ENCODE measurements around the gene CNST. TPM values are rescaled to one million over a fixed set of nuclear protein-coding genes. Genes with fewer than 3 reads are reported as not detected.
A peak's percentile ranks its signal among the peaks of the same experiment; 100 is the strongest.
"Not testable (repeated sequence)": the region's sequence is repeated elsewhere in the genome, so short reads cannot be mapped to it uniquely, and the experiment has no call there.

Gene CNST
- total RNA-seq, 2 experiments from 2014 or later = 32.8 to 36.7 TPM

DNA sequence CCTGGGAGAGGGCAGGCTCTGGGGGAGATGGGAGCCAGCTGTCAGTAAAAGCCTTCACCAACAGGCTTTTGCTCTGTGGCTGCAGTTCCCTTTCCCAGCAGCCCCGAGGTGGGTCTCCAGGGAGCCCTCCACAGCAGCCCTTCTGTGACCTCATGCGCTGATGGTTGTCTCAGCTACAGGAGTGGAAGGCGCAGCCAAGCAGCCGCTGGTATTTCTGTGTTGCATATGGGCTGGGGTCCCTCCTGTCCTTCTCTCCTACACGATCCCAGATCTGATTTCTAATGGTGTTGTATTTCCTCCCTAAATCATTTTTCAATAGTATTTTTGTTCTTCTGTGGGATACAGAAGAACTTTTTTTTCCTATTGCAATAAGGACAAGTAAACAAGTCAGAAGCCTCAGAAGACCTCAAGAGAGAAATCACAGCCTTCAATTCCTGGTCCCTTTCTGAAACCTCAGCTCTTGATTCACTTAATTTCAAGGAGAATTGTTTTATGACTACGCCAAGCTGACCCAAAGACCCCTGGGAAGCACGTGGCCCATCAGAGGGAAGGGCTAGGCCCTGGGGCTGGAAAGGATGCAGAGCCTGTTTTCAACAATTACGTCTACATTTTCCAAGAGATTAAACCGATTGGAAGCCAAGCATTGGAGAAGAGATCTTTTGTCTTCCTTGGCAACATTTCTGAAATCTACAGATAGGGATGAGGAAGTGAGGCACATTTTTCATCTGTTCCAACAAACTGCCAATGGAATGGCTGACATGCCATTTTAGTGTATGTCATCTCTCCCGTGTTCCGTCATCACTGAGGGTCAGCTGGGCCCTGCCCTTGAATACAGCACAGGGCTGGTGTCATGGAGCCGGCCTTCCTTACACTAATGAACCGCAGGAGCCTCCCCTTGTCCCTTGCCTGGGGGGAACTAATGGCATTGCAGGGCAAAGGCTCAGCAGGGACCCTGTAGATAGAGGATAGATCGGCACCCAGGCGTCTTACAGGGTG, 115.9 kb downstream of the CNST start:
- ChIA-PET CTCF (interaction anchor here (1.0 to 1.5 kb wide), 3 partner anchors 8 to 184 kb away, joined by 3 to 4 read pairs (median 4); no protein-coding TSS in a partner anchor), POLR2A (no interaction called here)
- no peak for DNase-seq
- Mint-ChIP-seq H3K27ac (no peak overlapping the region), H3K27me3 (no peaks in the 10 kb centered on the region), H3K36me3 (ENCODE audit: low read depth) (no peaks in the 10 kb centered on the region), H3K9me3 (no peaks in the 10 kb centered on the region), H3K4me1 (no peaks in the 10 kb centered on the region), H3K4me3 (no peak overlapping the region)

DNA sequence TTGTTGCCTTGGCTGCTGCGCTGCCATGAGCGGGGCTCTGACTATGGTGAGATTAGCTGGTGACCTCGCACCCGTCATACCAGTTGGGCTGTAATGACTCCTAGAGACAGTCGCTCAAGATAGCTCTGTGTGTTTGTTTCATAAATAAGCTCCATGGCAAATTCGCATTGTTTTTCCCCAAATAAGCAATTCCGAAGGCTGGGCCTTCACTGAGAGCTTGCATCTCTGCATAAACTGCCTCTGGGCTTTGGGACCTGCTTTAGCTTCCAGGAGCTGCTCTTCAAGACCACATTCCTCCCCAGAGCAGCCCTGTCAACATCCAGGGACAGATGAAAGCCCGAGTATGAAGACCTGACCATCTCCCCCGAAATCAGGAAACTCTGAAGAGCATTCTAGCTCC, 117.3 kb downstream of the CNST start:
- no peaks in the 10 kb centered on the region for H3K4me1 Mint-ChIP-seq
- ChIA-PET POLR2A (no interaction called here), CTCF (interaction anchor here (1.1 to 1.5 kb wide), 2 partner anchors 52 to 186 kb away, joined by 3 to 4 read pairs; no protein-coding TSS in a partner anchor)
- no peak for DNase-seq
- H3K27me3 Mint-ChIP-seq = no peaks in the 10 kb centered on the region
- H3K36me3 Mint-ChIP-seq (ENCODE audit: low read depth) = no peaks in the 10 kb centered on the region
- H3K9me3 Mint-ChIP-seq = no peaks in the 10 kb centered on the region
- H3K27ac Mint-ChIP-seq = no peak overlapping the region
- no peak overlapping the region for H3K4me3 Mint-ChIP-seq

DNA sequence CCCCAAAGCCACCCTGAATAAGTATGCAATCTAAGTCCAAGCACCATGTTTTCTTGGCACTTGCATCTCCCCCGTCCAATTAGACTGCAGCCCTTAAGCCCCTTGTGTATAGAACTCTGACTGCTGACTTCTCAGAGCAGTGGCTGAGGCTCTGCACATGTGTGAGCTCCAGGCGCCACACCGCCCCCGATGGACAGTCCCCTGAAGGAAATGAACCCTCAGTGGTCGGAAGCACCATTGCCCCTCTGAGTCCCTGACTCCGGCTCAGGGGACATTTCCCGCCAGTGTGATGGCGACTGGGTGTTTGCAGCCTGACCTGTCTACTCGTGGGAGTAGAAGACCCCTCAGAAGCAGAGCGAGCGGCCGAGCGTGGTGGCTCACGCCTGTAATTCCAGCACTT, 120.7 kb downstream of the CNST start:
- no peak for DNase-seq
- ChIA-PET POLR2A (no interaction called here), CTCF (interaction anchor here (0.7 kb wide), 1 partner anchor 44 kb away, joined by 3 read pairs; no protein-coding TSS in a partner anchor)
- H3K4me1 Mint-ChIP-seq = no peaks in the 10 kb centered on the region
- H3K9me3 Mint-ChIP-seq = no peaks in the 10 kb centered on the region
- H3K27me3 Mint-ChIP-seq = no peaks in the 10 kb centered on the region
- no peak overlapping the region for H3K4me3 Mint-ChIP-seq
- H3K36me3 Mint-ChIP-seq (ENCODE audit: low read depth) = no peaks in the 10 kb centered on the region
- no peak overlapping the region for H3K27ac Mint-ChIP-seq

DNA sequence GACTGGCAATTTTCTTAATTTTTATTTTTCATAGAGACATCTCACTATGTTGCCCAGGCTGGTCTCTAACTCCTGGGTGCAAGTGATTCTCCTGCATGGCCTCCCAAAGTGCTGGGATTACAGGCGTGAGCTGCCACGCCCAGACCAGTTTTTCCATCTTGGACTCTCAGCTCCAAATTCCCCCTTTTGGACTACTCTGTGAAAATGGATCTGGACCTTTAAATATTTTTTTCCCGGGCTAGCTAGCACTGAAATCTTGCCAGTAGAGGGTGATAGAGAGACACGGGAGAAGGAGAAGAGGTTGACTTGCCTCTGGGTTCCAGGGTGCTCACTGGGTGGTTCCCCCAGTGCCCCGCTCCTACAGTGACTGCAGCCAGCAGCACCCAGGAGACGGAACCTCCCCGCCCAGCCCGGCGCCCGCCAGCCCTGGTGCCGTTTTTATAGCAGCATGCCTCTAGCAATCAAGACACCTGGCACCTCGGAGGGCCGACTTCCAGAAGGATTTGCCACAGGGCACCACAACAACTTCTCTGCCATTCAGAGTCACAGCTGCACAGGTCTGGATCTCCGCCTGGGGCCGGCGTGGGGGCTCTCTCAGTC, 123.3 kb downstream of the CNST start:
- POLR2A ChIA-PET = no interaction called here
- H3K4me3 Mint-ChIP-seq = no peak overlapping the region
- no peaks in the 10 kb centered on the region for H3K36me3 Mint-ChIP-seq (ENCODE audit: low read depth)

DNA sequence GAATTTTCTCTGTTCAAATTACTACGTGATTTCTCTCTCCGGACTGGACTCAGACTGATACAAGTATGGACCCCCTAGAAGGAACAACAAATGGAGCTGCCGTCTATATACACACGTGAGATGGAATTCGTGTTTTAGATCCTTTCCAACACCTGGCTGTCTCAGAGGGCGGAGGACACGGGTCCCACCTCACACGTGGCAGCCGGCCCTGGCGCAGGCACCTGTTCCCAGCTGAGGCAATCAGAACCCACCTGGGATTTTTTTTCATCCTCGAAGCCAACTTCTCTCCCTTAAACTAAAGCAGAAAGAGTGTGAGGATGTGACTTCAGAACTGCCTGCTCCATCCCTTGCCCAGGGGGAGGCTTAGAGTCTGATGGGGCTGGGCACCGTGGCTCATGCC, 123.8 kb downstream of the CNST start:
- H3K27ac Mint-ChIP-seq = no peak overlapping the region
- no peaks in the 10 kb centered on the region for H3K27me3 Mint-ChIP-seq
- POLR2A ChIA-PET = interaction anchor here (0.6 kb wide), 1 partner anchor 65 kb away, joined by 3 read pairs; no protein-coding TSS in a partner anchor
- no peaks in the 10 kb centered on the region for H3K36me3 Mint-ChIP-seq (ENCODE audit: low read depth)
- H3K9me3 Mint-ChIP-seq = peaks cover 13% of the 10 kb centered on the region
- no peaks in the 10 kb centered on the region for H3K4me1 Mint-ChIP-seq
- CTCF ChIA-PET = interaction anchor here (0.6 to 1.6 kb wide), 11 partner anchors 8 to 1745 kb away, joined by 3 to 6 read pairs (median 3); partner anchors contain the start of genes CNST and TFB2M
- DNase-seq = no peak
- no peak overlapping the region for H3K4me3 Mint-ChIP-seq

More for the DNA sequence above, 123.3 kb downstream of the CNST start:
- CTCF ChIA-PET = interaction anchor here (0.6 to 1.6 kb wide), 11 partner anchors 8 to 1744 kb away, joined by 3 to 6 read pairs (median 3); partner anchors contain the start of genes CNST and TFB2M
- peak; percentile 59 for DNase-seq
- peaks cover 9% of the 10 kb centered on the region for H3K9me3 Mint-ChIP-seq
- no peaks in the 10 kb centered on the region for H3K27me3 Mint-ChIP-seq
- H3K27ac Mint-ChIP-seq = no peak overlapping the region
- H3K4me1 Mint-ChIP-seq = no peaks in the 10 kb centered on the region

DNA sequence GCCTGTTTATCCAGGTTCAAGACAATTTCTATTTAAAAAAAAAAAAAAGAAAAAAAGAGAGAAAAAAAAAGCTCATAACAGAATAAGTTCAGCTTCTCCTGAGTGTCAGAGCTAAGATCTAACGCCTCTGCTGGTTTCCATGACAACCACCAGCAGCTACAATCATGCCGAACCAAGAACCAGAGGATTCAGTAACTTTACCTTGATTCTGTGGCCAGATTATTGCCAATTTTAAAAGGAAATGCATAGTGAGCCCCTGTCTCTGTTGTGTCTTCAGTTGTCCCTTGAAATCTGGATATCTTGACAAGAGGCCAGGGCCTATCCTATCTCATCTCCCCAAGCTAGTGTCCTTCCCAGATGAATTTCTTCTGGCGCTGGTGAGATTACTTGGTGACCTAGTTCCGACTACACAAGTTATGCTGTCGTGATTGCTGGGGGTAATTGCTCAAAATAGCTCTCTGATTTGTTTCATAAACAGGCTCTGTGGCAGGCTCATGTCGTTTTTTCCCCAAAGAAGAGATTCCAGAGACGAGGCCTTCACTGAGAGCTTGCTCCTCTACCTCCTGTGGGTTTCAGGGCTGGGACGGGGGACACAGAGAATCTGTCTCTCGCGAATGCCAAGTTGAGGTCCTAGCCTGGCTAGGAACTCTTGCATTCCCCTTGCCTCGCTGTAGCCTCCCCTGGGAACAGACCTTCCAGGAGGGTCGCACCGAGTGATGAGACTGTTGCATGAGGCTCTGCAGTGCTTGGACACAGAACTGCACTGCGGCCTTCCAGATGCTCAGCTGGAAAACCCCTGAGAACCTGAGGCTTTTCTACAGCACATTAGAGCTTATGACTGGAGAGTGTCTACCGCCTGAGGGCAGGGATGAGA, 125.6 kb downstream of the CNST start:
- CTCF ChIA-PET = interaction anchor here (0.6 to 1.6 kb wide), 3 partner anchors 8 to 1545 kb away, joined by 3 to 4 read pairs (median 3); no protein-coding TSS in a partner anchor

DNA sequence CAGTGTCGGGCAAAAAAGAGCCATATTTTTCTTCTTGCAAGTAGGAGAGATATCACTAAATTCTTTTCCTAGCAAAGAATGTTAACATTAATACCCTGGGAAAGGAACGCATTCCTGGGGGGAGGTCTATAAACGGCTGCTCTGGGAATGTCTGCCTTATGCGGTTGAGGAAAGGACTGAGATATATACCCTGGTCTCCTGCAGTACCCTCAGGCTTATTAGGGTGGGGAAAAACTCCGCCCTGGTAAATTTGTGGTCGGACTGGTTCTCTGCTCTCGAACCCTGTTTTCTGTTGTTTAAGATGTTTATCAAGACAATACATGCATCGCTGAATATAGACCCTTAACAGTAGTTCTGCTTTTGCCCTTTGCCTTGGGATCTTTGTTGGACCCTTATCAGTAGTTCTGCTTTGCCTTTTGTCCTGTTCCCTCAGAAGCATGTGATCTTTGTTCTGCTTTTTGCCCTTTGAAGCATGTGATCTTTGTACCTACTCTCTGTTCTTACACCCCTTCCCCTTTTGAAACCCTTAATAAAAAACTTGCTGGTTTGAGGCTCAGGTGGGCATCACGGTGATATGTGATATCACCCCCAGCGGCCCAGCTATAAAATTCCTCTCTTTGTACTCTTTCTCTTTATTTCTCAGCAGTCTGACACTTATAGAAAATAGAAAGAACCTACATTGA, 128.1 kb downstream of the CNST start:
- H3K9me3 Mint-ChIP-seq = peaks cover 13% of the 10 kb centered on the region
- DNase-seq; H3K4me3 Mint-ChIP-seq; POLR2A ChIA-PET; H3K4me1 Mint-ChIP-seq; CTCF ChIA-PET; H3K27me3 Mint-ChIP-seq; H3K36me3 Mint-ChIP-seq (ENCODE audit: low read depth); H3K27ac Mint-ChIP-seq: not testable (repeated sequence)

More for the DNA sequence above, 125.6 kb downstream of the CNST start:
- no peak overlapping the region for H3K4me3 Mint-ChIP-seq
- no peak for DNase-seq
- no peak overlapping the region for H3K27ac Mint-ChIP-seq
- no peaks in the 10 kb centered on the region for H3K36me3 Mint-ChIP-seq (ENCODE audit: low read depth)
- POLR2A ChIA-PET = no interaction called here
- H3K9me3 Mint-ChIP-seq = peaks cover 13% of the 10 kb centered on the region
- H3K27me3 Mint-ChIP-seq = no peaks in the 10 kb centered on the region
- peaks cover 1% of the 10 kb centered on the region for H3K4me1 Mint-ChIP-seq

DNA sequence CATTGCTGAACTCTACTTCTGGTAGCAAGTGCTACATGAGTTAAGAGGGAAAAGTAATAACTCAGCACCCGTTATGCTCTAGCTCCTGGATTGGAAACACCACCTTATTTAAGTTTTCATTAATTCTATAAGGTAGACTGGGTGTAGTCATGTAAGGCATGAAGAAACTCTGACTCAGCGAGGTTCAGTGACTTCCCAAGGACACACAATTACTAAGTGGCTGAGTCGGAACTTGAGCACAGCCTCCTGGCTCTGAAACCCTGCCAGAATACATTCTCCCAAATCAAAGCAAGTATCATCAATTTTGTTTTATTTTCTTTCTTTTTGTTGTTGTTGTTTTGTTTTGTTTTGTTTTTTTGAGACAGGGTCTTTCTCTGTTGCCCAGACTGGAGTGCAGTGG, 128.9 kb downstream of the CNST start:
- Mint-ChIP-seq H3K4me3 (no peak overlapping the region), H3K36me3 (ENCODE audit: low read depth) (no peaks in the 10 kb centered on the region), H3K27me3 (no peaks in the 10 kb centered on the region), H3K4me1 (peaks cover 7% of the 10 kb centered on the region), H3K9me3 (peaks cover 13% of the 10 kb centered on the region), H3K27ac (no peak overlapping the region)
- ChIA-PET POLR2A (no interaction called here), CTCF (interaction anchor here (0.8 kb wide), 1 partner anchor 1539 kb away, joined by 3 read pairs; no protein-coding TSS in a partner anchor)
- DNase-seq = no peak

DNA sequence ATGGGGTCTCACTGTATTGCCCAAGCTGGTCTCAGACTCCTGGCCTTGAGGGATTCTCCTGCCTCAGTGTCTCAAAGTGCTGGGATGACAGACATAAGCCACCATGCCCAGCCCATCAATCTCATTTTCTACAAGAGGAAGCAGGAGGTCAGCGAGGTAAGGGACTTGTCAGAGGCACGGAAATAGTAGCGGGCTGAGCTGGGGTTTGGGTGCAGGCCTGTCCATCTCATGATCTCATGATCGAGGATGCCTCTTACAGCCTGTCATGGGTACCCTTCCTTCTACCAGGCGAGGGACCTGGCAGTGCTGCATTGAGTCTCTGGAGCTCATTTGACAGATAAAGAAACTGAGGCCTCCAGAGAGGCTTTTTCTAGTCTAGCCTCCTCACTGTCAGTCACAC, 129.4 kb downstream of the CNST start:
- peaks cover 13% of the 10 kb centered on the region for H3K9me3 Mint-ChIP-seq
- H3K27me3 Mint-ChIP-seq = no peaks in the 10 kb centered on the region
- no peak overlapping the region for H3K27ac Mint-ChIP-seq
- no peak overlapping the region for H3K4me3 Mint-ChIP-seq
- H3K36me3 Mint-ChIP-seq (ENCODE audit: low read depth) = no peaks in the 10 kb centered on the region
- ChIA-PET CTCF (interaction anchor here (0.8 kb wide), 1 partner anchor 1539 kb away, joined by 3 read pairs; no protein-coding TSS in a partner anchor), POLR2A (no interaction called here)
- no peak for DNase-seq
- H3K4me1 Mint-ChIP-seq = peaks cover 7% of the 10 kb centered on the region

DNA sequence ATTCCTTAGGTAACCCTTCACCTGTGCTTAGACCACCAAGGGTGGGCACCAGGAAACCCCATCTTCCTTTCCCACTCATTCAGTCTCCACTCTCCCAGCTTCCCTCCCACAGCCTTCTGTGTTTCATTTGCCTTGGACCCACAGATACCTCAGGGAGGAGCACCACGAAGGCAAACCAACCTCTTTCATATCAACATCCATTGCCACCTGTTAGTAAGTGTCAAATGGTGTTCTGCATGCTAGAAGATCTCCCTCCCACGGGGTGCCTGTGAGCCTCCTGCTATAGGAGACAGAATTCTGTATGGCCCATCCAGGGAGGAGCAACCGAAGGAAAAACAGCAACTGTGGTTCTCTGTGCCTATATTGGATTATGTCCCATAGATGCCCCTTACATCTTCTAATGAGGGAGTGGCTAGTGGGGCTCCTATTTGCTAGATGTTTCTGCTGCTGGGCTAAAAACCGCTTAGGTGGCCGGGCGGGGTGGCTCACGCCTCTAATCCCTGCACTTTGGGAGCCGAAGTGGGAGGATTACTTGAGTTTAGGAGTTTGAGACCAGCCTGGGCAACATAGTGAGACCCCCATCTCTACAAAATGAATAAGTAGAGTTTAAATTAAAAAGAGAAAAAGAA, 132.3 kb downstream of the CNST start:
- ChIA-PET POLR2A (no interaction called here), CTCF (interaction anchor here (1.0 kb wide), 1 partner anchor 9 kb away, joined by 3 read pairs; no protein-coding TSS in a partner anchor)
- Mint-ChIP-seq H3K27me3 (no peaks in the 10 kb centered on the region), H3K36me3 (ENCODE audit: low read depth) (no peaks in the 10 kb centered on the region), H3K4me3 (no peak overlapping the region), H3K9me3 (peaks cover 9% of the 10 kb centered on the region), H3K4me1 (peaks cover 7% of the 10 kb centered on the region), H3K27ac (peak overlapping the region; percentile 66)
- DNase-seq = no peak

DNA sequence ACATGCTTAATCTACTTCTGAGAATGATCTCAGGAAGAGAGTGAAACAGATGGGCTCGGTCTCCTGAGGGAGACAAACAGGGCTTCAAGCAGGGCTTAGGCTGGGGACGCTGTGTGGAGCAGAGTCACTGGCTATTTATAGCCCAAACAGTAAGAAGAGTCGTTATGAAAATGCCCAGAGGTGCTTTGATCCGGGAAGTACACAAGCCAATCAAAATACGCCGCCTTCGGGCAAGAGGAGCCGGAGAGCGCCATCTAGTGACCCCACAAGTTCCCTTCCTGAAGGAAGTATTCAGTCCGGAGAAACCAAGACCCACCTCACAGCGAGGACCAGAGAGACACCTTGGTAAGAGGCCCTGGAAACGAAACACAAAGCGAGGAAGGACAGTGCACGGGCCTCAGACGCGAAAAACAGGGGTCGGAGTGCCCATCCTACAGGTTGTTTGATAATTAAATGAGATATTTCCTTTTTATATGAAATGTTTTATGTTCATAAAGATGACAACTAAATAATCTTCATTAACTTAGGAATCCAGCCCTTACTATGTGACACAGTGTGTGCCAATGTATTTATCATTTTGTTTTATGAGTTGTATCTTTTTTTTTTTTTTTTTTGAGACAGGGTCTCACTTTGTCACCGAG, 133.0 kb downstream of the CNST start:
- H3K4me3 Mint-ChIP-seq = no peak overlapping the region
- H3K4me1 Mint-ChIP-seq = peaks cover 7% of the 10 kb centered on the region
- POLR2A ChIA-PET = no interaction called here
- H3K9me3 Mint-ChIP-seq = peaks cover 6% of the 10 kb centered on the region
- H3K27me3 Mint-ChIP-seq = no peaks in the 10 kb centered on the region
- peak overlapping the region; percentile 66 for H3K27ac Mint-ChIP-seq
- peak; percentile 87 for DNase-seq
- H3K36me3 Mint-ChIP-seq (ENCODE audit: low read depth) = no peaks in the 10 kb centered on the region
- CTCF ChIA-PET = no interaction called here

Measured in activated CD4-positive, alpha-beta T cell treated with anti-CD3 and anti-CD28 coated beads, Interleukin-2, amount 10 ng/mL, durations not matched to agents 7 days and 5 days (primary cell).